GM13976 (cell line): ENCODE measurements around the gene ITPR3.
A peak's percentile ranks its signal among the peaks of the same experiment; 100 is the strongest.

ENCODE experiments used
- DNase-seq: peaks from one replicate; pipeline ENCODE4 v3.0.0; 2012; ENCODE audit warnings: low spot score
- CTCF ChIP-seq: IDR thresholded peaks from 2 replicates; pipeline ENCODE4 v1.5.1; 2012; ENCODE audit warnings: borderline replicate concordance, mild to moderate bottlenecking; ENCODE audit not compliant: insufficient read depth; ENCODE audit errors: extremely low read depth, missing control alignments, control extremely low read depth
- in situ Hi-C: fragments of 300-500 bp; cut with MboI; formaldehyde crosslinking; loops from one replicate; pipeline ENCODE4 v1.12.0; 2022; ENCODE audit warnings: low sequenced_read_pairs, mixed read lengths, inconsistent platforms; ENCODE audit not compliant: unreplicated experiment

ITPR3 gene

GRCh38 chr6:33670971-33671743, 50.0 kb downstream of the ITPR3 start:
- DNase-seq: no peak
- in situ Hi-C loops: no loop called here

GRCh38 chr6:33671744-33672072, 50.6 kb downstream of the ITPR3 start:
- no peak for DNase-seq
- in situ Hi-C loops: no loop called here
- no peak for TF ChIP-seq CTCF

More at GRCh38 chr6:33670971-33671743, 50.0 kb downstream of the ITPR3 start:
- TF ChIP-seq CTCF: no peak

GRCh38 chr6:33672808-33673207, 51.7 kb downstream of the ITPR3 start:
- TF ChIP-seq CTCF: peak; percentile 13
- in situ Hi-C loops: no loop called here
- DNase-seq: peak; percentile 64

- no peak for TF ChIP-seq CTCF
- in situ Hi-C loops: no loop called here
- no peak for DNase-seq
These were observed 52.7 kb downstream of the ITPR3 start for GRCh38 chr6:33673851-33674250.

- no peak for DNase-seq
- no peak for TF ChIP-seq CTCF
- in situ Hi-C loops: no loop called here
These were observed 54.8 kb downstream of the ITPR3 start for GRCh38 chr6:33675968-33676367.

- TF ChIP-seq CTCF: no peak
- in situ Hi-C loops: no loop called here
- no peak for DNase-seq
These were observed 55.5 kb downstream of the ITPR3 start for GRCh38 chr6:33676416-33677142.
